T-helper 1 cell treated with Interleukin-12 subunit alpha and Interleukin-12 subunit beta and Interleukin-4 antibody, amounts not matched to agents 30 μg/mL and 1 μg/mL, for 36 hours (primary cell): ENCODE results near the gene FURIN.

Experiments used
- H3K27ac Mint-ChIP-seq: one replicate; pipeline ENCODE4 v1.8.0; 2021; ENCODE audit warnings: mild to moderate bottlenecking, mixed read lengths
- H3K27me3 Mint-ChIP-seq: one replicate; pipeline ENCODE4 v1.8.0; 2021; ENCODE audit warnings: low read depth, mixed read lengths
- H3K36me3 Mint-ChIP-seq: one replicate; pipeline ENCODE4 v1.8.0; 2021; ENCODE audit warnings: low read depth, mixed read lengths
- H3K4me1 Mint-ChIP-seq: one replicate; pipeline ENCODE4 v1.8.0; 2021; ENCODE audit warnings: low read depth, mixed read lengths
- H3K4me3 Mint-ChIP-seq: one replicate; pipeline ENCODE4 v1.8.0; 2021; ENCODE audit warnings: mild to moderate bottlenecking, moderate library complexity, mixed read lengths
- H3K9me3 Mint-ChIP-seq: one replicate; pipeline ENCODE4 v1.8.0; 2021; ENCODE audit warnings: mixed read lengths

Gene FURIN

DNA sequence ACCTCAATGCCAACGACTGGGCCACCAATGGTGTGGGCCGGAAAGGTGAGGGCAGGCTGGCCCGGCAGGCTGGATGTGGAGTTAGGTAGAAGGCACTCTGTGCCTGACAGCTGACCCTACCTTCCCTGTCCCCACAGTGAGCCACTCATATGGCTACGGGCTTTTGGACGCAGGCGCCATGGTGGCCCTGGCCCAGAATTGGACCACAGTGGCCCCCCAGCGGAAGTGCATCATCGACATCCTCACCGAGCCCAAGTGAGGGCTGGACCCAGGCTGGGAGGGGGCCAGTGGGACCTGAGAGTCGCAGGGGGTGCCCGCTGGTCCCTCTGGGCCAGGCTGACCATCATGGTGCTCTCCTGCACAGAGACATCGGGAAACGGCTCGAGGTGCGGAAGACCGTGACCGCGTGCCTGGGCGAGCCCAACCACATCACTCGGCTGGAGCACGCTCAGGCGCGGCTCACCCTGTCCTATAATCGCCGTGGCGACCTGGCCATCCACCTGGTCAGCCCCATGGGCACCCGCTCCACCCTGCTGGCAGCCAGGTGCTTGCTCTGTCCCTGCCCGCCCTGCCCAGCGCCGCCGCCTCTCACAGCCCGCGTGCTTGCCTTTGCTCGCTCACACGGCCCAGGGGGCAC is 11.5 kb downstream of the FURIN start:
- peaks cover 64% of the 10 kb centered on the region for H3K36me3 Mint-ChIP-seq
- peak overlapping the region; percentile 31 for H3K27ac Mint-ChIP-seq
- H3K4me3 Mint-ChIP-seq: peak overlapping the region; percentile 25
- H3K9me3 Mint-ChIP-seq: no peaks in the 10 kb centered on the region
- H3K27me3 Mint-ChIP-seq: no peaks in the 10 kb centered on the region
- H3K4me1 Mint-ChIP-seq: peaks cover 59% of the 10 kb centered on the region

DNA sequence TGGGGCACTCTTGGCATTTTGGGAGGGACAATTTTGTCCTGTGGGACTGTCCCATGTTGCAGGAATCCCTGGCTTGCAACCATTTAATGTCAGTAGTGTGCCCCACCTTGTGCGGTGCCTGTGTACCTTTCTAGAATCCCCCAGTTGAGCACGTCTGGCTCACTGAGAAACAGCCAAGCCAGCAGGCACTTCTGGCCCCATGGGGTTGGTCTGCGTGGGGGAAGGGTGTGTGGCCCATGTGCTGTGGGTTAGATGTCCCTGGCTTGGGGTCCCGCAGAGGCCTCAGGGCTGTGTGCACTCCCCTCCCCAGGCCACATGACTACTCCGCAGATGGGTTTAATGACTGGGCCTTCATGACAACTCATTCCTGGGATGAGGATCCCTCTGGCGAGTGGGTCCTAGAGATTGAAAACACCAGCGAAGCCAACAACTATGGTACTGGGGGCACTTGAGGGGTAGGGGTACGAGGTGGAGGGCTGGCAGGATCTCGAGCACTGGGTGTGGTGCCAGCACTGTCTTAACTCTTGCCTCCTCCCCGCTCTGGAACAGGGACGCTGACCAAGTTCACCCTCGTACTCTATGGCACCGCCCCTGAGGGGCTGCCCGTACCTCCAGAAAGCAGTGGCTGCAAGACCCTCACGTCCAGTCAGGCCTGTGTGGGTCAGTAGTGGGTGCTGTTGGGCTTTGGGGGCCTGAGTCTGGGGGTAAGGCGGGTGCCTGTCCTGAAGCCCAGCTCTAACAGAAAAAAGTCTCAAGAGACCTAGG is 12.2 kb downstream of the FURIN start:
- H3K27ac Mint-ChIP-seq: no peak overlapping the region
- peaks cover 61% of the 10 kb centered on the region for H3K4me1 Mint-ChIP-seq
- H3K4me3 Mint-ChIP-seq: no peak overlapping the region
- no peaks in the 10 kb centered on the region for H3K27me3 Mint-ChIP-seq
- peaks cover 60% of the 10 kb centered on the region for H3K36me3 Mint-ChIP-seq
- H3K9me3 Mint-ChIP-seq: no peaks in the 10 kb centered on the region

DNA sequence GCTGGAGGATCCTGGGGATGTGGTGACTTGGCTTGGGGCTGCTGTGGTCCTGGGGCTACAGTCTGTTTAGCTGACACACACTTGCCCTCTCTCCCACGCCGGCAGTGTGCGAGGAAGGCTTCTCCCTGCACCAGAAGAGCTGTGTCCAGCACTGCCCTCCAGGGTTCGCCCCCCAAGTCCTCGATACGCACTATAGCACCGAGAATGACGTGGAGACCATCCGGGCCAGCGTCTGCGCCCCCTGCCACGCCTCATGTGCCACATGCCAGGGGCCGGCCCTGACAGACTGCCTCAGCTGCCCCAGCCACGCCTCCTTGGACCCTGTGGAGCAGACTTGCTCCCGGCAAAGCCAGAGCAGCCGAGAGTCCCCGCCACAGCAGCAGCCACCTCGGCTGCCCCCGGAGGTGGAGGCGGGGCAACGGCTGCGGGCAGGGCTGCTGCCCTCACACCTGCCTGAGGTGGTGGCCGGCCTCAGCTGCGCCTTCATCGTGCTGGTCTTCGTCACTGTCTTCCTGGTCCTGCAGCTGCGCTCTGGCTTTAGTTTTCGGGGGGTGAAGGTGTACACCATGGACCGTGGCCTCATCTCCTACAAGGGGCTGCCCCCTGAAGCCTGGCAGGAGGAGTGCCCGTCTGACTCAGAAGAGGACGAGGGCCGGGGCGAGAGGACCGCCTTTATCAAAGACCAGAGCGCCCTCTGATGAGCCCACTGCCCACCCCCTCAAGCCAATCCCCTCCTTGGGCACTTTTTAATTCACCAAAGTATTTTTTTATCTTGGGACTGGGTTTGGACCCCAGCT is 13.0 kb downstream of the FURIN start:
- Mint-ChIP-seq H3K27me3 (no peaks in the 10 kb centered on the region), H3K9me3 (no peaks in the 10 kb centered on the region), H3K36me3 (peaks cover 61% of the 10 kb centered on the region), H3K4me3 (no peak overlapping the region), H3K27ac (no peak overlapping the region), H3K4me1 (peaks cover 61% of the 10 kb centered on the region)

DNA sequence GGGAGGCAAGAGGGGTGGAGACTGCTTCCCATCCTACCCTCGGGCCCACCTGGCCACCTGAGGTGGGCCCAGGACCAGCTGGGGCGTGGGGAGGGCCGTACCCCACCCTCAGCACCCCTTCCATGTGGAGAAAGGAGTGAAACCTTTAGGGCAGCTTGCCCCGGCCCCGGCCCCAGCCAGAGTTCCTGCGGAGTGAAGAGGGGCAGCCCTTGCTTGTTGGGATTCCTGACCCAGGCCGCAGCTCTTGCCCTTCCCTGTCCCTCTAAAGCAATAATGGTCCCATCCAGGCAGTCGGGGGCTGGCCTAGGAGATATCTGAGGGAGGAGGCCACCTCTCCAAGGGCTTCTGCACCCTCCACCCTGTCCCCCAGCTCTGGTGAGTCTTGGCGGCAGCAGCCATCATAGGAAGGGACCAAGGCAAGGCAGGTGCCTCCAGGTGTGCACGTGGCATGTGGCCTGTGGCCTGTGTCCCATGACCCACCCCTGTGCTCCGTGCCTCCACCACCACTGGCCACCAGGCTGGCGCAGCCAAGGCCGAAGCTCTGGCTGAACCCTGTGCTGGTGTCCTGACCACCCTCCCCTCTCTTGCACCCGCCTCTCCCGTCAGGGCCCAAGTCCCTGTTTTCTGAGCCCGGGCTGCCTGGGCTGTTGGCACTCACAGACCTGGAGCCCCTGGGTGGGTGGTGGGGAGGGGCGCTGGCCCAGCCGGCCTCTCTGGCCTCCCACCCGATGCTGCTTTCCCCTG is 13.8 kb downstream of the FURIN start:
- no peaks in the 10 kb centered on the region for H3K9me3 Mint-ChIP-seq
- H3K4me3 Mint-ChIP-seq: no peak overlapping the region
- H3K27me3 Mint-ChIP-seq: no peaks in the 10 kb centered on the region
- peak overlapping the region; percentile 68 for H3K27ac Mint-ChIP-seq
- peaks cover 58% of the 10 kb centered on the region for H3K4me1 Mint-ChIP-seq
- H3K36me3 Mint-ChIP-seq: peaks cover 59% of the 10 kb centered on the region

DNA sequence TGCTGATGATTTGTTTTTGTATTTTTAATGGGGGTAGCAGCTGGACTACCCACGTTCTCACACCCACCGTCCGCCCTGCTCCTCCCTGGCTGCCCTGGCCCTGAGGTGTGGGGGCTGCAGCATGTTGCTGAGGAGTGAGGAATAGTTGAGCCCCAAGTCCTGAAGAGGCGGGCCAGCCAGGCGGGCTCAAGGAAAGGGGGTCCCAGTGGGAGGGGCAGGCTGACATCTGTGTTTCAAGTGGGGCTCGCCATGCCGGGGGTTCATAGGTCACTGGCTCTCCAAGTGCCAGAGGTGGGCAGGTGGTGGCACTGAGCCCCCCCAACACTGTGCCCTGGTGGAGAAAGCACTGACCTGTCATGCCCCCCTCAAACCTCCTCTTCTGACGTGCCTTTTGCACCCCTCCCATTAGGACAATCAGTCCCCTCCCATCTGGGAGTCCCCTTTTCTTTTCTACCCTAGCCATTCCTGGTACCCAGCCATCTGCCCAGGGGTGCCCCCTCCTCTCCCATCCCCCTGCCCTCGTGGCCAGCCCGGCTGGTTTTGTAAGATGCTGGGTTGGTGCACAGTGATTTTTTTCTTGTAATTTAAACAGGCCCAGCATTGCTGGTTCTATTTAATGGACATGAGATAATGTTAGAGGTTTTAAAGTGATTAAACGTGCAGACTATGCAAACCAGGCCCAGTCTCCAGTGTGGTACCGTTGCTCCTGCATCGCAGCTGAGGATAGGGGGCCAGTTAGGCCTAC is 14.6 kb downstream of the FURIN start:
- H3K36me3 Mint-ChIP-seq: peaks cover 58% of the 10 kb centered on the region
- no peaks in the 10 kb centered on the region for H3K27me3 Mint-ChIP-seq
- H3K4me3 Mint-ChIP-seq: no peak overlapping the region
- peak overlapping the region; percentile 69 for H3K27ac Mint-ChIP-seq
- H3K9me3 Mint-ChIP-seq: no peaks in the 10 kb centered on the region
- H3K4me1 Mint-ChIP-seq: peaks cover 54% of the 10 kb centered on the region

DNA sequence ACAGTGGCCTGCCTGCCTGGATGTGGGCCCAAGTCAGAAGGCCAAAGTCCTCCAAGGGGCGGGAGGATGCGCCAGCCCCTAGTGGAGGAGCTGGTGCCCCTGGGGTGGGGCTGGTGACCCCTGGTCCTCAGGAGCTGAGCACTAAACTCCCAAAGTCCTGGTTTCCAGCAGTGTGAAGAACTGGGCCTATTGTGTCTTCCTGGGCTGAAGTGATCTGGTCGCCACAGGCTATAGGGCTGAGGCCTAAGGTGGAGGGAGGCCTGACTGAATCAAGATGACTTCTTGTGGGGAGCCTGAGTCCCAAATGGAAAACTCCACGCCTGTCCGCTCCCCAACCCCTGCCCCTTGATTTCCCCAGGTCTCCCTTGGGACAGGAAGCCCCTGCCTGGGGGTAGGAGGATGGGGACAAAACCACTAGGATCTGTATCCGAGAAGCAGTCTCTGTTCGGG is 15.2 kb downstream of the FURIN start:
- Mint-ChIP-seq H3K4me1 (peaks cover 54% of the 10 kb centered on the region), H3K27ac (peak overlapping the region; percentile 69), H3K27me3 (no peaks in the 10 kb centered on the region), H3K36me3 (peaks cover 58% of the 10 kb centered on the region), H3K9me3 (no peaks in the 10 kb centered on the region), H3K4me3 (peak overlapping the region; percentile 25)

DNA sequence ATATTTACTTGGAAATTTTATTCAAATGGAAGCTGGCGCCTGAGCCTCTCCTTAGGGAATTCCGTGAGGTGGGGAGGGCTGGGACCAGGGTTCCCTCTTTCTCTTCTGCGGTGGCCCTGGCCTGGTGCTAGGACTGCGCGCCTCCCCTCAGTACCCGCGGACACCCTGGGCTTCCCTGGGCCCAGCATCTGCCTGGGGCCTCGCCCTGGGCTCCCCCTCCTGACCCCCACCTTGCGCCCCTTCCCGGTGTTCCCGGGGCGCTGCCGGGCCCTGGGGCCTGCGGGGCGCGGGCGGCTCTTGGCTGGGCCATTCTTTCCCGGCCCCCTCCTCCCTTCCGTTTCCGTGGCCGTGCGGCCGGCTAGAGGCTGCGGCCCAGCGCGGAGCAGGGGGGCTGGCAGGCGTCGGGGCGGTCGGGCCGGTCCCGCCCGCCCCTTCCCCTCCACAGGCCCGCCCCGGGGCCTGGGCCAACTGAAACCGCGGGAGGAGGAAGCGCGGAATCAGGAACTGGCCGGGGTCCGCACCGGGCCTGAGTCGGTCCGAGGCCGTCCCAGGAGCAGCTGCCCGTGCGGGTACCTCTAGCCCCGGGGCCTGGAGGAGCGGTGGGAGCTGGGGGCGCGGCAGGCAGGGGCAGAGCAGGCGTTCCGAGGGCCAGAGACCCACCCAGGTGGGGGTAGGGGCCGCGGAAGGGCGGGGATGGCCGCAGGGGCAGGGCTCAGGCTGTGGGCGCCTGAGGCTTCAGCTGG is 15.8 kb downstream of the FURIN start, which contains the start of gene FES:
FES (plus strand) TSS at position 529 of the 743 bp plus-strand sequence. CDS start 542 bp downstream, outside the sequence.
- Mint-ChIP-seq H3K9me3 (no peaks in the 10 kb centered on the region), H3K36me3 (peaks cover 60% of the 10 kb centered on the region), H3K27ac (peak within 1 kb of the TSS; percentile 76), H3K27me3 (no peaks in the 10 kb centered on the region), H3K4me1 (peaks cover 56% of the 10 kb centered on the region), H3K4me3 (peak within 1 kb of the TSS; percentile 54)

DNA sequence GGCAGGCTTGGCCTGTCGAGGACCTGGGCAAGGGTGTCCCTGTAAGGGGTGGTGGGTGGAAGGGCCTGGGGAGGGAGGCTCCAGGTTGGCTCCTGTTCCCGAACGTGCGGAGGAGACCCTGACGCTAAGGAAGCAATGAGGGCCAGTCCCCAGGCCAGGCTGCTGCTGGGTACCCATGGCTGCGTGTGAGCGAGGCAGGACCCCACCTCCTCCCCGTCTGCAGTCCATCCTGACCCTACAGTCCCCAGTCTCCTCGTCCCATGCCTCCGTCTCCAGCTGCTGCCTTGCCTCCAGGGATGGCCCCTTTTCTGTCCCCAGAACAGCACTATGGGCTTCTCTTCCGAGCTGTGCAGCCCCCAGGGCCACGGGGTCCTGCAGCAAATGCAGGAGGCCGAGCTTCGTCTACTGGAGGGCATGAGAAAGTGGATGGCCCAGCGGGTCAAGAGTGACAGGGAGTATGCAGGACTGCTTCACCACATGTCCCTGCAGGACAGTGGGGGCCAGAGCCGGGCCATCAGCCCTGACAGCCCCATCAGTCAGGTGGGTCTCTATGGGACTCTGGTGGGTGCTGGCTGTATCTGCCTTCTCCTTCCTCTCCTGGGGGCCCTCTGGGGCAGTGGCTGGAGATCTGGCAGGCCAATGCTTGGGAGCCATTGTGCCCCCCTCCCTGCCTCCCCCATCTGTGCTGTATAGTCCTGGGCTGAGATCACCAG is 16.5 kb downstream of the FURIN start:
- Mint-ChIP-seq H3K4me1 (peaks cover 54% of the 10 kb centered on the region), H3K36me3 (peaks cover 56% of the 10 kb centered on the region), H3K9me3 (no peaks in the 10 kb centered on the region), H3K4me3 (peak overlapping the region; percentile 54), H3K27ac (peak overlapping the region; percentile 76), H3K27me3 (no peaks in the 10 kb centered on the region)

DNA sequence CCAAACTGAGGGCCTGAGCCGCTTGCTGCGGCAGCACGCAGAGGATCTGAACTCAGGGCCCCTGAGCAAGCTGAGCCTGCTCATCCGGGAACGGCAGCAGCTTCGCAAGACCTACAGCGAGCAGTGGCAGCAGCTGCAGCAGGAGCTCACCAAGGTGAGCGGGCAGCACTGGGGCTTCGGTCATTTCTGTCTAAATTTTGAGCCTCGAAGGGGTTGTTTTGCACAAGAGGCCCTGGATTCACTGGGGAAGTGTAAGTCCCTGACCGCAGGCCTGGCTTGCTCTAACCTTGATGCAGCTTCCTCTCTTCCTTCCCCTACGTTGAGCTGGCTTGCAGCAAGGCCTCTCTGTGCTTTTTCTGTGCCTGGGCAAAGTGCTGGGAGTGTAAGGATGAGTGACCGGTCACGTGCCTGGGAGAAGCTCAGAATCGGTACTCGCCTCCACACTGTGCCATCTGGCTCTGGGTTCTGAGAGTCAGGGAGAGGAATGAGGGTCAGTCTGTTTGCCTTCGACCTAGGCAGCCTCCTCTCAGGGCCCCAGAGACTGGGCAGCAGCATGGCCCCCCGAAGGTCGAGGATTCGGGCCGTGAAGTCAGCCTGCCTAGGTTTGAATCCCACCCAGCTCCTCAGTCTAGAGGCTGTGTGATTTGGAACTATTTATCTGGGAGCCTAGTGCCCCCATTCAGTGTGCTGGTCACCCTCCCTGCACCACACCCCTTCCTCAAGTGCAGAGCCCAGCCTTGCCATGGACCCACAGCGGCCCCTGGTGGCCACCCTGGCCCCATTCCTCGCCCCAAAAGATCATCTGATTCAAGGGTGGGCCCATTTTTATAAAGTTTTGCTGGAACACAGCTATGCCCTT is 17.3 kb downstream of the FURIN start:
- peaks cover 56% of the 10 kb centered on the region for H3K36me3 Mint-ChIP-seq
- H3K9me3 Mint-ChIP-seq: no peaks in the 10 kb centered on the region
- H3K4me3 Mint-ChIP-seq: peak overlapping the region; percentile 61
- H3K27ac Mint-ChIP-seq: peak overlapping the region; percentile 76
- H3K27me3 Mint-ChIP-seq: no peaks in the 10 kb centered on the region
- peaks cover 49% of the 10 kb centered on the region for H3K4me1 Mint-ChIP-seq

DNA sequence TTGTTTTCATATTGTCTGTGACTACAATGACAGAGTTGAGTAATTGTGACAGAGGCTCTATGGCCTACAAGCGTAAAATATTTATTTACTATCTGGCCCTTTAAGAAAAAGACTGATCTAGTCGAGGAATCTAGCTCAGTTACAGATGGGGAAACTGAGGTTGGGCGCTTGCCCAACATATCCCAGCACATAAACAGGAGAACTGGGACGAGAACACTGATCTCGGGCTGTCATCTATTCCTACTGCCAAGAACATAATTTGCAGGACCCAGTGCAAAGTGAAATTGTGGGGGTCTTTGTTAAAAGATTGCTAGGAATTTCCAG is 17.9 kb downstream of the FURIN start:
- Mint-ChIP-seq H3K4me3 (peak overlapping the region; percentile 61), H3K27me3 (no peaks in the 10 kb centered on the region), H3K4me1 (peaks cover 47% of the 10 kb centered on the region), H3K36me3 (peaks cover 50% of the 10 kb centered on the region), H3K9me3 (no peaks in the 10 kb centered on the region), H3K27ac (peak overlapping the region; percentile 76)

DNA sequence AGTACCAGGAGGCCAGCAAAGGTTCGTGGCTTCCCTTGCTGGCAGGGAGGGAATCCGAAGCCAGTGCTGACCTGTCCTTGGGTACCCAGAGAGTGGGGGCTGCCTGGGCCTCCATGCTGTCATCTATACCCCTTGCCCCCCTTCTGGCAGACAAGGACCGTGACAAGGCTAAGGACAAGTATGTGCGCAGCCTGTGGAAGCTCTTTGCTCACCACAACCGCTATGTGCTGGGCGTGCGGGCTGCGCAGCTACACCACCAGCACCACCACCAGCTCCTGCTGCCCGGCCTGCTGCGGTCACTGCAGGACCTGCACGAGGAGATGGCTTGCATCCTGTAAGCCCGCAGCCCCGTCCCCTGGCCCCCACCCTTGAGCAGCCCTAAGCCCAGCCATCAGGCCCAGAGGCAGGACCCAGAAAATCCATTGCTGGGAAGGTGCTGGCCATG is 18.7 kb downstream of the FURIN start:
- Mint-ChIP-seq H3K27ac (peak overlapping the region; percentile 77), H3K4me1 (peaks cover 45% of the 10 kb centered on the region), H3K4me3 (no peak overlapping the region), H3K9me3 (no peaks in the 10 kb centered on the region), H3K36me3 (peaks cover 50% of the 10 kb centered on the region), H3K27me3 (no peaks in the 10 kb centered on the region)

DNA sequence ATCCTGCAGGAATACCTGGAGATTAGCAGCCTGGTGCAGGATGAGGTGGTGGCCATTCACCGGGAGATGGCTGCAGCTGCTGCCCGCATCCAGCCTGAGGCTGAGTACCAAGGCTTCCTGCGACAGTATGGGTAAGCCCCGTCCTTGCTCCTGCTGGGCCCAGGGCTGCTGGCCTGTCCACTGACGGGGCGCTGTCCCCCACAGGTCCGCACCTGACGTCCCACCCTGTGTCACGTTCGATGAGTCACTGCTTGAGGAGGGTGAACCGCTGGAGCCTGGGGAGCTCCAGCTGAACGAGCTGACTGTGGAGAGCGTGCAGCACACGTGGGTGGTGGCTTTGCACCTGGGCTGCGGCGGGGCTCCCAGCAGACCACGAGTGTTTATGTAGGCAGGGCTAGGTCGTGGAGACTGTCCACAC is 20.9 kb downstream of the FURIN start:
- peaks cover 33% of the 10 kb centered on the region for H3K4me1 Mint-ChIP-seq
- H3K9me3 Mint-ChIP-seq: no peaks in the 10 kb centered on the region
- peaks cover 58% of the 10 kb centered on the region for H3K36me3 Mint-ChIP-seq
- H3K27ac Mint-ChIP-seq: no peak overlapping the region
- no peaks in the 10 kb centered on the region for H3K27me3 Mint-ChIP-seq
- no peak overlapping the region for H3K4me3 Mint-ChIP-seq
